Stomach (tissue), 4 donors: Measurements from ENCODE around the gene THBD.

Experiments
- CTCF ChIP-seq, 7 experiments: fragments of 450-650 bp in 4 of 7; fragments of 200-600 bp in 3 of 7; sonication (generic) in 3 of 7; IDR thresholded peaks; one replicate each; pipeline ENCODE4 v1.5.1; 2016 to 2019; ENCODE audit warnings: antibody characterized with exemption in 7 of 7, control low read depth in 2 of 7, mild to moderate bottlenecking in 1 of 7
- POLR2A ChIP-seq, 4 donors: fragments of 450-650 bp; IDR thresholded peaks; one replicate each; pipeline ENCODE4 v1.6.1; 2016; ENCODE audit warnings: antibody characterized with exemption in 4 of 4, control low read depth in 2 of 4, mild to moderate bottlenecking in 1 of 4, moderate library complexity in 1 of 4

- TF ChIP-seq CTCF (IDR thresholded peaks at IDR 0.05) (no peak), POLR2A (IDR thresholded peaks at IDR 0.05) (no peak)
These were observed 36.1 kb upstream of the THBD start for GRCh38 chr20:23085436-23086055.
